ENCODE measurements around the gene CCDC169.

DNA sequence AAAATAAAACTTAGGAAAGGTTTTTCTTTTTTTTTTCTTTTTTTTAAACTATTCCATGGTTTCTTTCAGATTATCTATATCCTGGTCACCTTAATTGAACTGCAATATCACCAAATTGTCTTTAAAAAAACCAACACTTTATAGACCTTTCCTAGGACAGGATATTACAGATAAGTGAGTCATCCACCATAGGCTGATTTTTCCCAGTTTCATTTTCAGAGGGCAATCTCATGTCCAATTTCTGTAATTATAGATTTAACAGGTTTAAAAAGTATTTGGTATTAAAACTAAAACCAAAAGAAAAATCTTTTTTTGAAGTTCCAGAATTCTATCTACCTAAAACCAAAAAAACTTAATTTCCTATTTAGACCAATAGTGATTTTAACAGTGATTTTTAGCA is 35.4 kb upstream of the CCDC169 start:
- TF ChIP-seq, protein P1, sequence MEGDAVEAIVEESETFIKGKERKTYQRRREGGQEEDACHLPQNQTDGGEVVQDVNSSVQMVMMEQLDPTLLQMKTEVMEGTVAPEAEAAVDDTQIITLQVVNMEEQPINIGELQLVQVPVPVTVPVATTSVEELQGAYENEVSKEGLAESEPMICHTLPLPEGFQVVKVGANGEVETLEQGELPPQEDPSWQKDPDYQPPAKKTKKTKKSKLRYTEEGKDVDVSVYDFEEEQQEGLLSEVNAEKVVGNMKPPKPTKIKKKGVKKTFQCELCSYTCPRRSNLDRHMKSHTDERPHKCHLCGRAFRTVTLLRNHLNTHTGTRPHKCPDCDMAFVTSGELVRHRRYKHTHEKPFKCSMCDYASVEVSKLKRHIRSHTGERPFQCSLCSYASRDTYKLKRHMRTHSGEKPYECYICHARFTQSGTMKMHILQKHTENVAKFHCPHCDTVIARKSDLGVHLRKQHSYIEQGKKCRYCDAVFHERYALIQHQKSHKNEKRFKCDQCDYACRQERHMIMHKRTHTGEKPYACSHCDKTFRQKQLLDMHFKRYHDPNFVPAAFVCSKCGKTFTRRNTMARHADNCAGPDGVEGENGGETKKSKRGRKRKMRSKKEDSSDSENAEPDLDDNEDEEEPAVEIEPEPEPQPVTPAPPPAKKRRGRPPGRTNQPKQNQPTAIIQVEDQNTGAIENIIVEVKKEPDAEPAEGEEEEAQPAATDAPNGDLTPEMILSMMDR (IDR thresholded peaks at IDR 0.05), result no peak
- TF ChIP-seq POLR2A (IDR thresholded peaks at IDR 0.05), result no peak
- no peak for TF ChIP-seq POLR2AphosphoS5 (IDR thresholded peaks at IDR 0.05)
